ENCODE data around the gene LRP1.

Gene LRP1

GRCh38 chr12:57211791-57212700, 83.8 kb downstream of the LRP1 start:
- DNase-seq (ENCODE audit: low read depth in 3 of 3), result no peak

GRCh38 chr12:57212701-57213057, 84.4 kb downstream of the LRP1 start:
- DNase-seq (ENCODE audit: low read depth in 3 of 3), result no peak

- DNase-seq (ENCODE audit: low read depth in 3 of 3), result peak; percentile 66 to 85 (median 74)
Measured at GRCh38 chr12:57213058-57213715, 84.9 kb downstream of the LRP1 start.

GRCh38 chr12:57213763-57214397, 85.6 kb downstream of the LRP1 start:
- no peak for DNase-seq (ENCODE audit: low read depth in 3 of 3)

GRCh38 chr12:57214398-57214781, 86.1 kb downstream of the LRP1 start:
- DNase-seq (ENCODE audit: low read depth in 3 of 3), result peak in 2 of 3 experiments; percentile 52 to 69

GRCh38 chr12:57215065-57215464, 86.8 kb downstream of the LRP1 start:
- DNase-seq (ENCODE audit: low read depth in 3 of 3), result no peak

- no peak for DNase-seq (ENCODE audit: low read depth in 3 of 3)
Measured at GRCh38 chr12:57215668-57216013, 87.4 kb downstream of the LRP1 start.

- peak in 1 of 3 experiments; percentile 61 for DNase-seq (ENCODE audit: low read depth in 3 of 3)
Measured at GRCh38 chr12:57216014-57216911, 88.0 kb downstream of the LRP1 start, which contains the start of gene NXPH4. TSS of gene NXPH4 (plus strand) at chr12:57216794. CDS start at chr12:57216970, 176 bp downstream.

GRCh38 chr12:57216921-57217879, 88.9 kb downstream of the LRP1 start:
- no peak for DNase-seq (ENCODE audit: low read depth in 3 of 3)

GRCh38 chr12:57218030-57218853, 90.0 kb downstream of the LRP1 start:
- DNase-seq (ENCODE audit: low read depth in 3 of 3), result no peak

GRCh38 chr12:57219205-57219992, 91.1 kb downstream of the LRP1 start:
- DNase-seq (ENCODE audit: low read depth in 3 of 3), result no peak

- DNase-seq (ENCODE audit: low read depth in 3 of 3), result no peak
Measured at GRCh38 chr12:57219993-57220754, 91.9 kb downstream of the LRP1 start.

- DNase-seq (ENCODE audit: low read depth in 3 of 3), result no peak
Measured at GRCh38 chr12:57220770-57221168, 92.5 kb downstream of the LRP1 start.

GRCh38 chr12:57221169-57221917, 93.1 kb downstream of the LRP1 start:
- no peak for DNase-seq (ENCODE audit: low read depth in 3 of 3)

GRCh38 chr12:57222286-57223190, 94.3 kb downstream of the LRP1 start:
- no peak for DNase-seq (ENCODE audit: low read depth in 3 of 3)
